A549 treated with Hydrocortisone at 1 μM for 4 hours (cell line): ENCODE measurements around the gene TMSB10. TPM values are rescaled to one million over a fixed set of nuclear protein-coding genes. Genes with fewer than 3 reads are reported as not detected.

Experiments
- total RNA-seq: library from RNA; stranded (reverse); fragments of 200-300 nt; extraction: Qiagen RNA extraction; gene quantifications from 5 replicates; pipeline ENCODE4 v1.2.3, GENCODE V29; 2022

TMSB10 gene
- 9,637 to 10,481 TPM (median 10,011 TPM) in 5 replicates for total RNA-seq

GRCh38 chr2:84905181-84906107 is at the start of gene TMSB10:
TSS of gene TMSB10 (plus strand) at chr2:84905656.

DNA sequence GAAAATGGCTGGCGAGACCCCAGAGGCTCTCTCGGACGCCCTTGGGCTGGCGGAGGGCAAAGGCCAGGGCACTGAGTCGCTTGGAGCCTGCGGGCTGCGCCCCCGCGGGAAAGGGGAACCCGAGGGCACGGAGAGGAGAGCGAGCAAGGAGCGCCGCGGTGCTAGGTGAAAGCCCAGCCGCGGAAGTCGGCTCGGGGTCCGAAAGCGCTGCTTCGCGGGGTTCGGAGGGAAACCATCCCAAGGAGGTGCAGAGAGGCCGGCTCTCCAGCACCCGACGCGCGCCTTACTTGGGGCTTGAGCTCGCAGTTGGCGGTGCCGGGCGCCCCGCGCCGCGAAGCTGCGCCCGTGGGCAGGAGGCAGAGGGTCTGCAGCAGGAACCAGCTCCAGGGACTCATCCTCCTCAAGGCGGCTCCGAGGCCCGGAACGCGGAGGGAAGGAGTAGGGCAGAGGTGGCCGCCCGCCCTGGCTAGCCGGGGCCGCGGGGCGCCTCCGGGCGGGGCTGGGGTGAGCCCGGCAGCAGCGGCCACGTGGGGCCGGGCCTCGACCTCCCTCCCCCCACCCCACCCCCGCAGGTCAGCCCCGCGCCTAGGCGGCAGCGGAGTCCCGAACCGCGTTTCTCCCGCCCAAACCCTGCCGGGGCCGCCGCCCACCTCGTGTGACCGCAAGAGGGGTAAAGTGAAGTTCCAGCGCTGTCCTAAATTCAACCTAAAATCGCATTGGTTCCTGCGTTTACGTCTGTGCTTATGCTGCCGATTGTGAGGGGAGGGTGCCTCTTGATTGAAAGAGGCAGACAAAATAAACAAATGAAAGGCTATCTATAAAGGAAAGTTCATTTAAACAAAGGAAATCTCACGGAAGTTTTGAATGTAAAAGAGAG is 24.6 kb upstream of the TMSB10 start, which contains the start of gene TRABD2A:
TSS of gene TRABD2A (minus strand) at position 440 of the 877 bp plus-strand sequence. CDS start at position 395, 45 bp downstream.

Other genes with a start within 250 kb of the TMSB10 start
- gene TRABD2A, start 24.6 kb upstream of the TMSB10 start, total RNA-seq, result 9.9 to 14.2 TPM (median 12.8 TPM) in 5 replicates
- 117 to 145 TPM (median 125 TPM) in 5 replicates for gene KCMF1, start 65.5 kb downstream of the TMSB10 start, total RNA-seq
- gene TCF7L1, start 227.7 kb downstream of the TMSB10 start, total RNA-seq, result 8.5 to 11.5 TPM (median 10.2 TPM) in 5 replicates